WTC11 (cell line): Measurements from ENCODE around the gene CPTP.

Source experiments
- CREM ChIP-seq: sonication (generic); formaldehyde crosslinking; IDR thresholded peaks from 2 replicates; pipeline ENCODE4 v1.8.1; 2022; ENCODE audit warnings: mild to moderate bottlenecking, missing genetic modification reagents, moderate library complexity
- CTCF ChIP-seq: fragments of 200-600 bp; IDR thresholded peaks from 2 replicates; pipeline ENCODE4 v1.8.0; 2022; ENCODE audit warnings: antibody characterized with exemption
- E2F1 ChIP-seq: sonication (generic); formaldehyde crosslinking; IDR thresholded peaks from 2 replicates; pipeline ENCODE4 v1.8.0; 2022; ENCODE audit warnings: mild to moderate bottlenecking, missing genetic modification reagents
- ERG ChIP-seq: fragments of 250-450 bp; sonication (Bioruptor Pico); IDR thresholded peaks from 2 replicates; pipeline ENCODE4 v1.8.0; 2021; ENCODE audit warnings: mild to moderate bottlenecking
- JUN ChIP-seq: sonication (generic); formaldehyde crosslinking; IDR thresholded peaks from 2 replicates; pipeline ENCODE4 v1.8.0; 2023; ENCODE audit warnings: mild to moderate bottlenecking, missing genetic modification reagents
- MYBL2 ChIP-seq: sonication (generic); formaldehyde crosslinking; IDR thresholded peaks from 2 replicates; pipeline ENCODE4 v1.8.1; 2023; ENCODE audit warnings: mild to moderate bottlenecking, moderate library complexity, missing genetic modification reagents
- USF2 ChIP-seq: sonication (generic); formaldehyde crosslinking; IDR thresholded peaks from 2 replicates; pipeline ENCODE4 v1.8.1; 2023; ENCODE audit warnings: mild to moderate bottlenecking, missing genetic modification reagents, moderate library complexity
- TF ChIP-seq, protein P1 (sequence below): sonication (generic); formaldehyde crosslinking; IDR thresholded peaks from 2 replicates; pipeline ENCODE4 v1.8.0; 2023; ENCODE audit warnings: mild to moderate bottlenecking, missing genetic modification reagents
- TF ChIP-seq, protein P2 (sequence below): sonication (generic); formaldehyde crosslinking; IDR thresholded peaks from 2 replicates; pipeline ENCODE4 v1.8.1; 2023; ENCODE audit warnings: mild to moderate bottlenecking, missing genetic modification reagents

DNA sequence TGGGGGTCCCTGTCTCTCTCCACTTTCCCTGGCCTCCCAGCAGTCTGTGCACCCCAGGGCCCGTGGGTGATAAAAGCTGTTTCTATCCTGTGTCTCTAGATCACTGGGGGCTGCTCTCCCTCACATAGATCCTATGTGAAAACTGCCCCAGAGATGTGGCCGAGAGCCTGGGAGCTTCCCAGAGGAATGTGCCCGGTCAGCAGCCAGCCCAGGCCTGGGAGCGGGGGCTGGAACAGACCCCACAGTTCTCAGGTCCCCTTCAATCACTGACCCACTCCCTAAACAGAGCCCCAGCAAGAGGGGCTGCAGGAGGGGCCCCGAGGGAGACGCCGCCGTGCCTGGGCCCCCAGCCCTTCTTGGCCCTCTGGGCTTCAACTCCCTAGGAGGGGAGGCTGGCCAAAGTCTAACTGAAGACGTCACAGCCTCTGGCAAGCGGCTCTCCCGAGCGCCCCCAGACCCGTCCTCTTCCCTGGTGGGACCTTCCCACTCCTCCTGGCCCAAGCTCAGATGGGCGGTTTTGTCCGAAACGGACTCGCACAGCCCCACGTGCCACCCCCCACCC, 33.4 kb downstream of the CPTP start:
- TF ChIP-seq MYBL2 (CRISPR knock-in tag) = no peak
- TF ChIP-seq, protein P1, sequence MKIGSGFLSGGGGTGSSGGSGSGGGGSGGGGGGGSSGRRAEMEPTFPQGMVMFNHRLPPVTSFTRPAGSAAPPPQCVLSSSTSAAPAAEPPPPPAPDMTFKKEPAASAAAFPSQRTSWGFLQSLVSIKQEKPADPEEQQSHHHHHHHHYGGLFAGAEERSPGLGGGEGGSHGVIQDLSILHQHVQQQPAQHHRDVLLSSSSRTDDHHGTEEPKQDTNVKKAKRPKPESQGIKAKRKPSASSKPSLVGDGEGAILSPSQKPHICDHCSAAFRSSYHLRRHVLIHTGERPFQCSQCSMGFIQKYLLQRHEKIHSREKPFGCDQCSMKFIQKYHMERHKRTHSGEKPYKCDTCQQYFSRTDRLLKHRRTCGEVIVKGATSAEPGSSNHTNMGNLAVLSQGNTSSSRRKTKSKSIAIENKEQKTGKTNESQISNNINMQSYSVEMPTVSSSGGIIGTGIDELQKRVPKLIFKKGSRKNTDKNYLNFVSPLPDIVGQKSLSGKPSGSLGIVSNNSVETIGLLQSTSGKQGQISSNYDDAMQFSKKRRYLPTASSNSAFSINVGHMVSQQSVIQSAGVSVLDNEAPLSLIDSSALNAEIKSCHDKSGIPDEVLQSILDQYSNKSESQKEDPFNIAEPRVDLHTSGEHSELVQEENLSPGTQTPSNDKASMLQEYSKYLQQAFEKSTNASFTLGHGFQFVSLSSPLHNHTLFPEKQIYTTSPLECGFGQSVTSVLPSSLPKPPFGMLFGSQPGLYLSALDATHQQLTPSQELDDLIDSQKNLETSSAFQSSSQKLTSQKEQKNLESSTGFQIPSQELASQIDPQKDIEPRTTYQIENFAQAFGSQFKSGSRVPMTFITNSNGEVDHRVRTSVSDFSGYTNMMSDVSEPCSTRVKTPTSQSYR (CRISPR knock-in tag) = no peak
- no peak for TF ChIP-seq CTCF
- no peak for TF ChIP-seq JUN (CRISPR knock-in tag)
- no peak for TF ChIP-seq E2F1
- TF ChIP-seq, protein P2, sequence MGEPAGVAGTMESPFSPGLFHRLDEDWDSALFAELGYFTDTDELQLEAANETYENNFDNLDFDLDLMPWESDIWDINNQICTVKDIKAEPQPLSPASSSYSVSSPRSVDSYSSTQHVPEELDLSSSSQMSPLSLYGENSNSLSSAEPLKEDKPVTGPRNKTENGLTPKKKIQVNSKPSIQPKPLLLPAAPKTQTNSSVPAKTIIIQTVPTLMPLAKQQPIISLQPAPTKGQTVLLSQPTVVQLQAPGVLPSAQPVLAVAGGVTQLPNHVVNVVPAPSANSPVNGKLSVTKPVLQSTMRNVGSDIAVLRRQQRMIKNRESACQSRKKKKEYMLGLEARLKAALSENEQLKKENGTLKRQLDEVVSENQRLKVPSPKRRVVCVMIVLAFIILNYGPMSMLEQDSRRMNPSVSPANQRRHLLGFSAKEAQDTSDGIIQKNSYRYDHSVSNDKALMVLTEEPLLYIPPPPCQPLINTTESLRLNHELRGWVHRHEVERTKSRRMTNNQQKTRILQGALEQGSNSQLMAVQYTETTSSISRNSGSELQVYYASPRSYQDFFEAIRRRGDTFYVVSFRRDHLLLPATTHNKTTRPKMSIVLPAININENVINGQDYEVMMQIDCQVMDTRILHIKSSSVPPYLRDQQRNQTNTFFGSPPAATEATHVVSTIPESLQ (CRISPR knock-in tag) = no peak
- TF ChIP-seq ERG = no peak
- TF ChIP-seq USF2 (CRISPR knock-in tag) = no peak
- TF ChIP-seq CREM (CRISPR knock-in tag) = no peak
